ENCODE measurements around the gene PCDHGA11.
A peak's percentile ranks its signal among the peaks of the same experiment; 100 is the strongest.

PCDHGA11 gene

GRCh38 chr5:141399555-141400258 lies 21.1 kb upstream of the PCDHGA11 start:
- H3K4me3 ChIP-seq (ENCODE audit: control insufficient read depth, low read depth, low read length), result no peak overlapping the region
- DNase-seq (ENCODE audit: low read depth), result no peak
- TF ChIP-seq CTCF (conservative IDR thresholded peaks at IDR 0.05; ENCODE audit: control insufficient read depth, insufficient read depth, low read depth, low read length), result no peak

DNA sequence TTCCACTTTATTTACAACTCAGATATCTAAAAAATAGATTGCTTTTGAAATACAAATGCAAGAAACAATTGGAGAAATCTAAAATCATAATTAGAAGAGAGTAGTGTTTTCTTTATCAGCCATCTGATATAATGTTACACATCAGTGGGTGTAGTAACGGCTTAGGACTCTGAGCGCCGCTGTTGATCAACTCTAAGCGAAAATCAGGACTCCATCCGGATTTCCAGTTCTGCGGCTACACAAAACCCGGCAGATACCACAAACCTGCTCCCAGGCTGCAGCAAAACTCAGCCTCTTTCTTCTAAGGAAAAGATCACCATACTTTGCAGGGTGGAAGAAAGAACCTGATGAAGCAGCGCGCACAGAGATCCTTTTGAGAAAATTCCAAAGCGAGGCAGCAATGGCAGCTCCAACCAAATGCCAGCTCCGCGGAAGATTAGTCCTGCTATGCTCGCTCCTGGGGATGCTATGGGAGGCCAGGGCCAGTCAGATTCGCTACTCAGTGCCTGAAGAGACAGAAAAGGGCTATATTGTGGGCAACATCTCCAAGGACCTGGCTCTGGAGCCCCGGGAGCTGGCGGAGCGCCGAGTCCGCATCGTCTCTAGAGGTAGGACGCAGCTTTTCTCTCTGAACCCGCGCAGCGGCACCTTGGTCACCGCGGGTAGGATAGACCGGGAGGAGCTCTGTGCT lies 18.2 kb upstream of the PCDHGA11 start, which contains the start of gene PCDHGA9:
Gene PCDHGA9, plus strand, starts transcription at position 226 of the 691 bp plus-strand sequence. Its CDS starts 175 bp downstream, at position 401.
- peak; percentile 57 for DNase-seq (ENCODE audit: low read depth)
- peak within 1 kb of the TSS; percentile 37 for H3K4me3 ChIP-seq (ENCODE audit: control insufficient read depth, low read depth, low read length)
- TF ChIP-seq CTCF (conservative IDR thresholded peaks at IDR 0.05; ENCODE audit: control insufficient read depth, insufficient read depth, low read depth, low read length), result peak; percentile 60

GRCh38 chr5:141403387-141403786 lies 17.5 kb upstream of the PCDHGA11 start:
- no peak overlapping the region for H3K4me3 ChIP-seq (ENCODE audit: control insufficient read depth, low read depth, low read length)
- TF ChIP-seq CTCF (conservative IDR thresholded peaks at IDR 0.05; ENCODE audit: control insufficient read depth, insufficient read depth, low read depth, low read length), result no peak

DNA sequence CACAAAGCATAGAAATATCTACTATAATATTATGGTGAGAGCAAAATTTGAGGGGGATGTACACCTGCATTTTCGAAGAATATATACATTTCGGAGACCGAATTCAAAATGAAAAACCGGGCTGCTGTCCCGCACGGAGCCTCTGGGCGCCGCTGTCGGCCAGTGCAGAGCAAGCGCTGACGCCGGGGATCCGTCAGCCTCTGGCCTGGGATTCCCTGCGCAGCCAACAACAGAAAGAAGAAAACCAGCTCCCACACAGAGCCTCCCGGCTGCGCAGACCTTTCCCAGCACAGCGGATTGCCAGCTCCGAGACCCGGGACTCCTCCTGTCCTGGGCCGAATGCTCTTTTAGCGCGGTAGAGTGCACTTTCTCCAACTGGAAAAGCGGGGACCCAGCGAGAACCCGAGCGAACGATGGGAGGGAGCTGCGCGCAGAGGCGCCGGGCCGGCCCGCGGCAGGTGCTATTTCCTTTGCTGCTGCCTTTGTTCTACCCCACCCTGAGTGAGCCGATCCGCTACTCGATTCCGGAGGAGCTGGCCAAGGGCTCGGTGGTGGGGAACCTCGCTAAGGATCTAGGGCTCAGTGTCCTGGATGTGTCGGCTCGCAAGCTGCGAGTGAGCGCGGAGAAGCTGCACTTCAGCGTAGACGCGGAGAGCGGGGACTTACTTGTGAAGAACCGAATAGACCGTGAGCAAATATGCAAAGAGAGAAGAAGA lies 12.9 kb upstream of the PCDHGA11 start, which contains the start of gene PCDHGB6:
Gene PCDHGB6, plus strand, starts transcription at position 232 of the 716 bp plus-strand sequence. Its CDS starts 182 bp downstream, at position 414.
- peak; percentile 66 for TF ChIP-seq CTCF (conservative IDR thresholded peaks at IDR 0.05; ENCODE audit: control insufficient read depth, insufficient read depth, low read depth, low read length)
- DNase-seq (ENCODE audit: low read depth), result peak; percentile 59
- H3K4me3 ChIP-seq (ENCODE audit: control insufficient read depth, low read depth, low read length), result peak within 1 kb of the TSS; percentile 35

More at GRCh38 chr5:141403387-141403786, 17.5 kb upstream of the PCDHGA11 start:
- no peak for DNase-seq (ENCODE audit: low read depth)

DNA sequence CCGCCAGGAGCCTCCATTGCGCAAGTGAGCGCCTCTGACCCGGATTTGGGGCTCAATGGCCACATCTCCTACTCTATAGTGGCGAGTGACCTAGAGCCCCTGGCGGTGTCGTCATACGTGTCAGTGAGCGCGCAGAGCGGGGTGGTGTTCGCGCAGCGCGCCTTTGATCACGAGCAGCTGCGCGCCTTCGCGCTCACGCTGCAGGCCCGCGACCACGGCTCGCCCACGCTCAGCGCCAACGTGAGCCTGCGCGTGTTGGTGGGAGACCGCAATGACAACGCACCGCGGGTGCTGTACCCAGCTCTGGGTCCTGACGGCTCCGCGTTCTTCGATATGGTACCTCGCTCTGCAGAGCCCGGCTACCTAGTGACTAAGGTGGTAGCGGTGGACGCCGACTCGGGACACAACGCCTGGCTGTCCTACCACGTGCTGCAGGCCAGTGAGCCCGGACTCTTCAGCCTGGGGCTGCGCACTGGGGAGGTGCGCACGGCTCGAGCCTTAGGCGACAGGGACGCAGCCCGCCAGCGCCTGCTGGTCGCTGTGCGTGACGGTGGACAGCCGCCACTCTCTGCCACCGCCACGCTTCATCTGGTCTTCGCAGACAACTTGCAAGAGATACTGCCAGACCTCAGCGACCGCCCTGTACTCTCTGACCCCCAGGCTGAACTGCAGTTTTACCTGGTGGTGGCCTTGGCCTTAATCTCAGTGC lies 11.1 kb upstream of the PCDHGA11 start:
- H3K4me3 ChIP-seq (ENCODE audit: control insufficient read depth, low read depth, low read length), result no peak overlapping the region
- no peak for TF ChIP-seq CTCF (conservative IDR thresholded peaks at IDR 0.05; ENCODE audit: control insufficient read depth, insufficient read depth, low read depth, low read length)
- DNase-seq (ENCODE audit: low read depth), result no peak

GRCh38 chr5:141411575-141411974 lies 9.3 kb upstream of the PCDHGA11 start:
- H3K4me3 ChIP-seq (ENCODE audit: control insufficient read depth, low read depth, low read length), result no peak overlapping the region
- no peak for DNase-seq (ENCODE audit: low read depth)
- TF ChIP-seq CTCF (conservative IDR thresholded peaks at IDR 0.05; ENCODE audit: control insufficient read depth, insufficient read depth, low read depth, low read length), result no peak

Measured in fibroblast of mammary gland (primary cell).